ENCODE measurements around the gene UGGT1. TPM values are rescaled to one million over a fixed set of nuclear protein-coding genes. Genes with fewer than 3 reads are reported as not detected.
A peak's percentile ranks its signal among the peaks of the same experiment; 100 is the strongest.

UGGT1 gene
- total RNA-seq, 1 experiment from 2014 or later = 80.3 TPM

GRCh38 chr2:128234613-128235012, 143.6 kb downstream of the UGGT1 start:
- no peak overlapping the region for H3K27ac Mint-ChIP-seq (ENCODE audit: low read depth, unreplicated experiment)
- no peaks in the 10 kb centered on the region for H3K36me3 Mint-ChIP-seq (ENCODE audit: insufficient read depth, unreplicated experiment)
- no peak for DNase-seq (ENCODE audit: unreplicated experiment)
- no peak overlapping the region for H3K4me3 Mint-ChIP-seq (ENCODE audit: unreplicated experiment)
- TF ChIP-seq CTCF (IDR thresholded peaks at IDR 0.05; ENCODE audit: unreplicated experiment) = no peak
- H3K4me1 Mint-ChIP-seq (ENCODE audit: insufficient read depth, unreplicated experiment) = peaks cover 8% of the 10 kb centered on the region
- CTCF ChIA-PET = interaction anchor here (0.5 to 1.5 kb wide), 11 partner anchors 8 to 499 kb away, joined by 3 to 8 read pairs (median 4); no protein-coding TSS in a partner anchor
- POLR2A ChIA-PET = no interaction called here
- no peaks in the 10 kb centered on the region for H3K27me3 Mint-ChIP-seq (ENCODE audit: insufficient read depth, unreplicated experiment)
- no peaks in the 10 kb centered on the region for H3K9me3 Mint-ChIP-seq (ENCODE audit: unreplicated experiment)
- intact Hi-C loops (cut with micrococcal nuclease) = no loop called here
- no TSS peak for BruUV-seq (replicated peaks)

GRCh38 chr2:128235581-128235980, 144.6 kb downstream of the UGGT1 start:
- Mint-ChIP-seq H3K27ac (ENCODE audit: low read depth, unreplicated experiment) (no peak overlapping the region), H3K9me3 (ENCODE audit: unreplicated experiment) (no peaks in the 10 kb centered on the region), H3K4me1 (ENCODE audit: insufficient read depth, unreplicated experiment) (peaks cover 8% of the 10 kb centered on the region), H3K36me3 (ENCODE audit: insufficient read depth, unreplicated experiment) (no peaks in the 10 kb centered on the region), H3K4me3 (ENCODE audit: unreplicated experiment) (no peak overlapping the region), H3K27me3 (ENCODE audit: insufficient read depth, unreplicated experiment) (no peaks in the 10 kb centered on the region)
- no peak for TF ChIP-seq CTCF (IDR thresholded peaks at IDR 0.05; ENCODE audit: unreplicated experiment)
- intact Hi-C loops (cut with micrococcal nuclease) = no loop called here
- no peak for DNase-seq (ENCODE audit: unreplicated experiment)
- BruUV-seq (replicated peaks) = no TSS peak
- CTCF ChIA-PET = interaction anchor here (0.7 to 1.8 kb wide), 3 partner anchors 56 to 173 kb away, joined by 3 to 6 read pairs (median 4); no protein-coding TSS in a partner anchor
- POLR2A ChIA-PET = no interaction called here

- TF ChIP-seq CTCF (IDR thresholded peaks at IDR 0.05; ENCODE audit: unreplicated experiment) = no peak
- Mint-ChIP-seq H3K9me3 (ENCODE audit: unreplicated experiment) (no peaks in the 10 kb centered on the region), H3K4me1 (ENCODE audit: insufficient read depth, unreplicated experiment) (peaks cover 8% of the 10 kb centered on the region), H3K27me3 (ENCODE audit: insufficient read depth, unreplicated experiment) (no peaks in the 10 kb centered on the region), H3K36me3 (ENCODE audit: insufficient read depth, unreplicated experiment) (no peaks in the 10 kb centered on the region), H3K27ac (ENCODE audit: low read depth, unreplicated experiment) (no peak overlapping the region), H3K4me3 (ENCODE audit: unreplicated experiment) (no peak overlapping the region)
- ChIA-PET POLR2A (interaction anchor here (1.3 kb wide), 1 partner anchor 81 kb away, joined by 4 read pairs; no protein-coding TSS in a partner anchor), CTCF (interaction anchor here (0.7 to 1.8 kb wide), 3 partner anchors 8 to 81 kb away, joined by 3 to 6 read pairs (median 3); no protein-coding TSS in a partner anchor)
- intact Hi-C loops (cut with micrococcal nuclease) = no loop called here
- no TSS peak for BruUV-seq (replicated peaks)
- DNase-seq (ENCODE audit: unreplicated experiment) = peak; percentile 35
Measured at GRCh38 chr2:128236491-128237035, 145.6 kb downstream of the UGGT1 start.

GRCh38 chr2:128237081-128237534, 146.1 kb downstream of the UGGT1 start:
- H3K9me3 Mint-ChIP-seq (ENCODE audit: unreplicated experiment) = no peaks in the 10 kb centered on the region
- TF ChIP-seq CTCF (IDR thresholded peaks at IDR 0.05; ENCODE audit: unreplicated experiment) = no peak
- H3K36me3 Mint-ChIP-seq (ENCODE audit: insufficient read depth, unreplicated experiment) = no peaks in the 10 kb centered on the region
- CTCF ChIA-PET = interaction anchor here (0.7 to 1.8 kb wide), 3 partner anchors 9 to 80 kb away, joined by 3 to 6 read pairs (median 3); no protein-coding TSS in a partner anchor
- H3K27ac Mint-ChIP-seq (ENCODE audit: low read depth, unreplicated experiment) = no peak overlapping the region
- POLR2A ChIA-PET = interaction anchor here (1.3 kb wide), 1 partner anchor 80 kb away, joined by 4 read pairs; no protein-coding TSS in a partner anchor
- H3K4me3 Mint-ChIP-seq (ENCODE audit: unreplicated experiment) = no peak overlapping the region
- no TSS peak for BruUV-seq (replicated peaks)
- no peaks in the 10 kb centered on the region for H3K27me3 Mint-ChIP-seq (ENCODE audit: insufficient read depth, unreplicated experiment)
- H3K4me1 Mint-ChIP-seq (ENCODE audit: insufficient read depth, unreplicated experiment) = peaks cover 8% of the 10 kb centered on the region
- intact Hi-C loops (cut with micrococcal nuclease) = no loop called here
- DNase-seq (ENCODE audit: unreplicated experiment) = no peak
